Esophagus muscularis mucosa (tissue), 4 donors: ENCODE data around the gene PTPRN2. TPM values are rescaled to one million over a fixed set of nuclear protein-coding genes. Genes with fewer than 3 reads are reported as not detected.

ENCODE experiments used
- DNase-seq: peaks from one replicate; pipeline ENCODE4 v3.0.0-alpha.2; 2017; ENCODE audit errors: extremely low spot score
- H3K27ac ChIP-seq, 4 donors: fragments of 200-600 bp; sonication (generic); replicated peaks in 1 of 4; 1 replicate in 3 of 4; 2 replicates in 1 of 4; pipeline ENCODE4 v1.5.1; 2016 to 2019; ENCODE audit warnings: mild to moderate bottlenecking in 1 of 4
- H3K27me3 ChIP-seq, 4 donors: fragments of 200-600 bp; sonication (generic); one replicate each; pipeline versions ENCODE4 v1.5.1 to v1.6.0; 2016 to 2019
- H3K36me3 ChIP-seq, 4 donors: fragments of 200-600 bp; sonication (generic); one replicate each; pipeline ENCODE4 v1.5.1; 2016 to 2019
- H3K4me1 ChIP-seq, 4 donors: fragments of 200-600 bp; sonication (generic); one replicate each; pipeline ENCODE4 v1.5.1; 2016 to 2019
- H3K4me3 ChIP-seq, 4 donors: fragments of 200-600 bp; sonication (generic); 1 replicate in 2 of 4; 2 replicates in 2 of 4; pipeline ENCODE4 v1.5.1; 2016 to 2019; ENCODE audit warnings: mild to moderate bottlenecking in 4 of 4, moderate library complexity in 1 of 4
- H3K9me3 ChIP-seq, 4 donors: fragments of 200-600 bp; sonication (generic); 1 replicate in 3 of 4; 2 replicates in 1 of 4; pipeline ENCODE4 v1.5.1; 2016 to 2019
- CTCF ChIP-seq, 3 experiments: fragments of 200-600 bp in 2 of 3; fragments of 450-650 bp in 1 of 3; sonication (generic) in 2 of 3; IDR thresholded peaks; one replicate each; pipeline ENCODE4 v1.5.1; 2017 to 2019; ENCODE audit warnings: antibody characterized with exemption in 3 of 3, mild to moderate bottlenecking in 2 of 3, moderate library complexity in 1 of 3
- EP300 ChIP-seq: sonication (generic); formaldehyde crosslinking; IDR thresholded peaks from one replicate; pipeline ENCODE4 v1.6.1; 2017; ENCODE audit warnings: antibody characterized with exemption
- POLR2A ChIP-seq: fragments of 450-650 bp; IDR thresholded peaks from one replicate; pipeline ENCODE4 v1.6.1; 2017; ENCODE audit warnings: antibody characterized with exemption, moderate library complexity, mild to moderate bottlenecking, low read depth
- POLR2AphosphoS5 ChIP-seq, 2 donors: sonication (generic); formaldehyde crosslinking; IDR thresholded peaks; one replicate each; pipeline ENCODE4 v1.6.1; 2017; ENCODE audit warnings: antibody characterized with exemption in 2 of 2
- WGBS: methylation state at CpG from one replicate; pipeline ENCODE4 v1.1.5; 2018; 5-methylcytosine and 5-hydroxymethylcytosine counted together
- intact Hi-C: fragments of 100-400 bp; cut with DNase I; formaldehyde crosslinking; loops from one replicate; pipeline ENCODE4 v1.15.1; 2023
- total RNA-seq, 4 donors: library from RNA; depleted of rRNA; stranded (reverse); fragments of >200 nt; gene quantifications; one replicate each; pipeline versions ENCODE4 v1.1.0 to v1.2.1, GENCODE V29; 2016

The PTPRN2 gene
- total RNA-seq, 4 donors from 2014 or later = 2.1 to 3.1 (median 3.1) TPM

DNA sequence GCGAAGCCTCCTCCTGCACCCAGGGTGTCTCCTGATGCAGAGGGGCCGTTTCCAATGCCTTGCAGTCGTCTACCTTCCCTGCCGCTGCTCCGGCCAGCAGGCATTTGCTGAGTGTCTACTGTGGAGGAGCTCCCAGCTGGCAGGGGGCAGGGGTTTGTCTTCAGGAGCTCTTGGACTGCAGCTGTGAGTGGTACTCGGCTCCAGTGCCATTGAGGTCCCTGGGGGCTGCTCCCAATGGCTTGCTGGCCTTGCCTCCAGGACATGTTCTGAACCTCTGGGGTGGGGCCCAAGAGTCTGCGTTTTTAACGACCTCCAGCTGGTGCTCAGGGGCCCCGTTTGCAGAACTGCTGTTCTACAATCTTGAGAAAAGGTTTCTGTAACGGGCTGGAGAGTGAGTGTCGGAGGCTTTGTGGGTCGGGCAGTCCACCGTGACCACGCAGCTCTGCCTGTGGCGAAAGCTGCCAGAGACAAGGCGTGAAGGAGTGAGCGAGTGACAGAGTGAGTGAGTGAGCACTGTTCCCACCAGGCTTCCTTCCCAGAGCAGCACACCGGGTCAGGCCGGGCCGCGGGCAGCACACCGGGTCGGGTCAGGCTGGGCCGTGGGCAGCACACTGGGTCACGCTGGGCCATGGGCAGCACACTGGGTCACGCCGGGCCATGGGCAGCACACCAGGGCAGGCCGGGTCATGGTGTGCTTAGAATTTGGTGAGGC is 520.2 kb downstream of the PTPRN2 start:
- Histone ChIP-seq H3K9me3 (peaks cover 0 to 4% (median 0%) of the 10 kb centered on the region in 4 donors), H3K4me1 (no peaks in the 10 kb centered on the region), H3K27ac (no peak overlapping the region), H3K27me3 (peaks cover 0 to 12% (median 0%) of the 10 kb centered on the region in 4 donors), H3K4me3 (no peak overlapping the region), H3K36me3 (no peaks in the 10 kb centered on the region)
- intact Hi-C loops = no loop called here
- WGBS = 77% methylated on average over 10 of the region's 28 CpGs
- TF ChIP-seq POLR2AphosphoS5 (IDR thresholded peaks at IDR 0.05) = no peak
- TF ChIP-seq EP300 = no peak
- no peak for TF ChIP-seq CTCF (IDR thresholded peaks at IDR 0.05)
- DNase-seq = no peak

- no peaks in the 10 kb centered on the region for H3K36me3 ChIP-seq
- H3K27ac ChIP-seq = no peak overlapping the region
- intact Hi-C loops = no loop called here
- DNase-seq = no peak
- peaks cover 0 to 12% (median 0%) of the 10 kb centered on the region in 4 donors for H3K9me3 ChIP-seq
- no peaks in the 10 kb centered on the region for H3K4me1 ChIP-seq
- peaks cover 0 to 23% (median 0%) of the 10 kb centered on the region in 4 donors for H3K27me3 ChIP-seq
- 84% methylated on average over 4 of the region's 4 CpGs for WGBS
- no peak overlapping the region for H3K4me3 ChIP-seq
- TF ChIP-seq POLR2AphosphoS5 (IDR thresholded peaks at IDR 0.05) (no peak), CTCF (IDR thresholded peaks at IDR 0.05) (no peak), EP300 (no peak), POLR2A (no peak)
Measured at GRCh38 chr7:158066085-158066484, 521.5 kb downstream of the PTPRN2 start.

- no peak overlapping the region for H3K27ac ChIP-seq
- H3K36me3 ChIP-seq = no peaks in the 10 kb centered on the region
- H3K9me3 ChIP-seq = peaks cover 0 to 12% (median 0%) of the 10 kb centered on the region in 4 donors
- WGBS = 84% methylated on average over 9 of the region's 12 CpGs
- no peak overlapping the region for H3K4me3 ChIP-seq
- H3K4me1 ChIP-seq = no peaks in the 10 kb centered on the region
- no peak for DNase-seq
- H3K27me3 ChIP-seq = peaks cover 0 to 28% (median 0%) of the 10 kb centered on the region in 4 donors
- intact Hi-C loops = no loop called here
- TF ChIP-seq POLR2AphosphoS5 (IDR thresholded peaks at IDR 0.05) = no peak
- TF ChIP-seq CTCF (IDR thresholded peaks at IDR 0.05) = no peak
- no peak for TF ChIP-seq EP300
Measured at GRCh38 chr7:158065340-158065739, 522.3 kb downstream of the PTPRN2 start.

- Histone ChIP-seq H3K9me3 (peaks cover 0 to 12% (median 0%) of the 10 kb centered on the region in 4 donors), H3K27me3 (peaks cover 0 to 28% (median 0%) of the 10 kb centered on the region in 4 donors), H3K36me3 (no peaks in the 10 kb centered on the region), H3K4me1 (no peaks in the 10 kb centered on the region), H3K27ac (no peak overlapping the region), H3K4me3 (no peak overlapping the region)
- 67% methylated on average over 3 of the region's 4 CpGs for WGBS
- DNase-seq = no peak
- intact Hi-C loops = no loop called here
- TF ChIP-seq CTCF (IDR thresholded peaks at IDR 0.05) (no peak), EP300 (no peak), POLR2AphosphoS5 (IDR thresholded peaks at IDR 0.05) (no peak), POLR2A (no peak)
Measured at GRCh38 chr7:158064631-158065030, 523.0 kb downstream of the PTPRN2 start.
